ENCODE measurements around the gene AMELX.

The AMELX gene

GRCh38 chrX:11293113-11293512 lies at the start of gene AMELX:
Gene AMELX, plus strand, starts transcription at chrX:11293413. Its CDS starts 1,376 bp downstream, at chrX:11294789.
- no peak for DNase-seq (ENCODE audit: low read depth)

GRCh38 chrX:11244636-11245035 lies 48.6 kb upstream of the AMELX start:
- DNase-seq (ENCODE audit: low read depth): no peak

DNA sequence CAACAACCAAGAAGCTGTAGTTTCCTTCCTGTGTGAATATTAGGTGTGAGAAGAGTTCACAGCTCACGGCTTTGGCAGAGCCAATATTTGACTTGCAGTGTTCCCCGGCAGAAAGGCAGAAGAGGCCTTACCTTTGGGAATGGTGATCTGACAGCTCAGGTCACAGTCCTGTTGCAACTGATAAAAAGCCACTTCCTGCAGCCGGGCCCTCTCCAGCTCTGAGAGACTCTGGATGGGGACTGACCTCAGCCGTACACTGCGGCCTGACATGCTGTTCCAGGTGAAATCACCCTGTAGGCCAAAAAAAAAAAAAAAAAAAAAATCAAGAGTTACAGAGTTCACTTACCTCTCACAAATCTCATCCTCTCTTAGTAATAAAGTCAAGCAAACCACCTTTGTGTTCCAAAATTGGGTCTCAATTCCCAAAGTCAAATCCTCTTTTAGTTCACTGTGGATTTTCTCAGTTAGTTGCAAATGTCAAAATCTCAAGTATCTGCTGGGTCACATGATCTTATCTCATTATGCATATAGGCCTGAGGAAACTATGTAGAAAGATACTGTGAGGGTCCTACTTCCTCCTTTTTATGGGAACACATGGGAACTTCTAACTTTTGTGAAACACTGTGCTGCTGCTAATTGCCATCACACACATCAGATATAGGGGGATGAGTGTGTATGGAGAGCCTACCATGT lies 38.6 kb upstream of the AMELX start:
- DNase-seq (ENCODE audit: low read depth): no peak

GRCh38 chrX:11257290-11257689 lies 35.9 kb upstream of the AMELX start:
- no peak for DNase-seq (ENCODE audit: low read depth)

GRCh38 chrX:11257711-11258110 lies 35.5 kb upstream of the AMELX start:
- DNase-seq (ENCODE audit: low read depth): no peak

DNA sequence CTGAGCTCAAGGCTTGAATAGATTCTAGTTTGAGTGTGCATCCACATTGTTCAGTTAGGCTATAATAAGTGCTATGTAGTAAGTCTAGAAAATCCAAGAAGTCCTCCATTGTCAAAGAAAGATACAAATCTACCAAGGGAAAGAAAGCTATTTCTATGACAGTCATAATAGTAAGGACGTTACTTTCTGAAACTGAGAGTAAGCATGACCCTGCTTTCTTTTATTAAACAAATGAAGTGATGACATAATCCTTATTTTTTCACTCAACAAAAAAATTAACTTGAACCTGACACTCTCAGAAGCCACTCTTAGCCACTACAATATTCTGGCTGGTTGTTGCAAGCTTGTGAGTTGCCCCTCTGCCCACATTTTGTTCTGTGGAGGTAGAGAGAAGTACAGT lies 33.8 kb upstream of the AMELX start:
- no peak for DNase-seq (ENCODE audit: low read depth)

DNA sequence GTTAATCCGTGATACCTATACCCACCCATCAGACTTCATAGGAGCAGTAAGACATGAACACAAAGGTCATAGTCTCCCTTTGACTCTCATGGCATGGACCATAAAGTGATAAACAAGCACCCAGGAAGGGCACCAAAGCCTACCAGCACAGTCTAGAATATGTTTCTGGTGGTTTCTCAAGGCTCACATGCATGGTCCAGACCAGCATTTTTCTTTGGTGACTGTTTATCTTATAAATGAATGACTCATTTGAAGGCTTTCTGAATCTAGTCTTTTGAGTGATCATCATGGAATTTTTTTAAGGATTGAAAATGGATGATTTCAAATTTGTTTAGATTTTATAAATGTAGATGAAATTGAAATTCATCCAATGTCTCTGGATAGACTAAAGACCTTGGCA lies 32.0 kb upstream of the AMELX start:
- no peak for DNase-seq (ENCODE audit: low read depth)

DNA sequence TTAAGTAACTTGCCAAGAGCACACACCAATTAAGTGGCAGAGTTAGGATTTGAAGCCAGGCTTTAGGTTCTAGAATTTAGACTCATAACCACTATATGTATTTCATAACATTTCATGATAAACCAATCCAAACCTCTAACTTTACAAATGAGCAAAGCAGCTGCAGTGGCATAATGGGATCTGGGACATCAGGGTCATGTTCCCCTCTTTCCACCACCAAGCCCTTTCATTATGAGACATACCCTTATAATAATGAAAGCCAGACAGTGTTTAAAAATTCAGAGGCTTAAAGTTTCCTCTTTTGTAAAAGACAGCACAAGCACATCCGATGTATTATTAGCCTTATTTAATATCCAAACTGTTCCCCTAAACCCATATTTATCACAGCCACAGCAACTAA lies 28.3 kb upstream of the AMELX start:
- DNase-seq (ENCODE audit: low read depth): no peak

GRCh38 chrX:11265352-11265751 lies 27.9 kb upstream of the AMELX start:
- DNase-seq (ENCODE audit: low read depth): no peak

DNA sequence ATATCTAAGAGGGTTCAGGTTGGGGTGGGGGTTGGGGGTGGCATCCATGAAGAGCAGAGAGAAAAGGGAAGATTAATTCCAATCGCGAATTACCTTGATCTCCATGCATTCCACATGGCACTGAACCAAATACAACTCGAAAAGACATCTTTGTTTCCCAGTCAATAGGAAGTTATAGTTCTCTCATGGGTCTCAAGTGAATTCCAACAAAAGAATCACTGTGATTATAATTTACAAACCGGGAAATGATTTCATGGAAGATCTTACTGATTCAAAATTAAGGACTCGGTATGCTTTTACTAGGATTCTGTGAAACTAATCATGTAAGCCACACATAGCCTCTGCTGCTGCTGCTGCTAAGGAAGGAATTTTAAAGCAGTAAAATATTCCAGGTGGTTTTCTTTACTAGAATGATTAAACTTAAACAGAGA lies 26.6 kb upstream of the AMELX start:
- no peak for DNase-seq (ENCODE audit: low read depth)

GRCh38 chrX:11267425-11267824 lies 25.8 kb upstream of the AMELX start:
- DNase-seq (ENCODE audit: low read depth): no peak

GRCh38 chrX:11269006-11269405 lies 24.2 kb upstream of the AMELX start:
- DNase-seq (ENCODE audit: low read depth): no peak

GRCh38 chrX:11269996-11270395 lies 23.2 kb upstream of the AMELX start:
- DNase-seq (ENCODE audit: low read depth): no peak

DNA sequence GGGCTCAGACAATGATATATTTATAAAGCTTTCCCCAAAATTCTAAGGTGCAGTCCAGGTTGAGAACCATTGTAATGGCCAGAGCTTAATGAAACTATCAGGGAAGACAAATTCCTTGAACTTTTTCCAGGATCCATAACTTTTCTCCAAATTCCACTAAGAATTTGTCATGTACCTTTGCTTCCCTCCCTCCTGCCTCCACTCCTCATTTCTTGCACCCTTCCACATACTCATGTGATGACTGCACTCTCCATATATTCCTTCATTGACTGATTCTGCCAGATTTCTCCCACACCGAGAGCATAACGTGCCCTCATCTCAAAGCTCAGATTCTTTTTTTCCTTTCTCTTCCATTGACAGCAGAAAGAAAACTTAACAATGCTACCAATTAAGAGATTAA lies 20.9 kb upstream of the AMELX start:
- DNase-seq (ENCODE audit: low read depth): no peak

- DNase-seq (ENCODE audit: low read depth): no peak
These were observed 20.4 kb upstream of the AMELX start for GRCh38 chrX:11272863-11273262.

DNA sequence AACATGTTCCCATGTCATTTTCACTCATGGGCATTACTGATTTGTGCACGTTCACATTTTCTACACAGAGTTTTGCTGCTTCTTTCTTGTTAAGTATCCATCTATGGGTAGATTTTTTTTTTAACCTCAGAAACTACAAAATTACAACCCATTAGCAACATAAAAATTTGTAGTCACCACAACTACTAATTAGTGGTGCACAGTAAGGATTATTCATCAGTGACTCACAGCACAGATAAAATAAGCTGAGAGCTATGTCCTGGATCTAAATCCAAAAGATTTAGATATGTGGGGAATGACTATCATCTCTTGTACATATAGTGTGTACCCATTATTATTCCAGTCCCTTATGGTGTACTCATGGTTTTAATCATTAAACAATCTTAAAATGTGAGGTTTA lies 19.7 kb upstream of the AMELX start:
- DNase-seq (ENCODE audit: low read depth): no peak

- DNase-seq (ENCODE audit: low read depth): no peak
These were observed 11.2 kb upstream of the AMELX start for GRCh38 chrX:11282043-11282442.

- DNase-seq (ENCODE audit: low read depth): no peak
These were observed 7.6 kb upstream of the AMELX start for GRCh38 chrX:11285651-11286050.

- DNase-seq (ENCODE audit: low read depth): no peak
These were observed 5.7 kb upstream of the AMELX start for GRCh38 chrX:11287505-11287904.

DNA sequence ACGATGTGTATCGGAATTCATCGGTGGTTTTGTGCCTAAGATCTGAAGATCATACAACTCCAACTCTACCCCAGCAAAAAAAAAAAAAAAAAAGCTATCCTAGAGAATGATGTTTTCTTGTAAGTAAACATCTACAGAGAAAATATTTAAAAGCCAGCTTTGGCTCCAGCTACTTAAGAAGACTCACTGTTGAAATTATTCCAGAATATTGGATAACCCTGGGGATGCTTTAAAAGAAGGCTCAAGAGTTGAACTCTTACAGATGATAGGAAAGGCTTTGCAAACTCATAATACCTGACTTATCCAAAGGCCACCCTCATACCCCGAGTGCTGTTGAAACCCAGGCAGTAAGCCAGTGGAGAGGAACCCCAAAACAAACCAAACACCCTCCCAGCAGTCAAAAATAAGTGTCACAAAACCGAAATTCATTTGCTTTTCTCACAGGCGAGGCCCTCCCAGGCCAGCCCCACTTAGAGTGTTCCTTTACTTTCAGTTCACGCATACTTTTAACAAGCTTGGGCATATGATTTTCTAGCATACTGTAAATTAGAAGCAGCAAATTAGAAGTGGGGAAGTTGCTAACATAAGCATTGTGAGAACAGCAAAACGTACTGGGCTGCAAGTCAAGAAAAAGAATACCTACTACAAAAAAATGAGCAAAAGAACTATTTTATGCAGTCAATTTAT lies 2.7 kb upstream of the AMELX start:
- DNase-seq (ENCODE audit: low read depth): no peak

GRCh38 chrX:11296051-11296450 lies 2.8 kb downstream of the AMELX start:
- DNase-seq (ENCODE audit: low read depth): no peak

GRCh38 chrX:11298600-11298999 lies 5.4 kb downstream of the AMELX start:
- no peak for DNase-seq (ENCODE audit: low read depth)

DNA sequence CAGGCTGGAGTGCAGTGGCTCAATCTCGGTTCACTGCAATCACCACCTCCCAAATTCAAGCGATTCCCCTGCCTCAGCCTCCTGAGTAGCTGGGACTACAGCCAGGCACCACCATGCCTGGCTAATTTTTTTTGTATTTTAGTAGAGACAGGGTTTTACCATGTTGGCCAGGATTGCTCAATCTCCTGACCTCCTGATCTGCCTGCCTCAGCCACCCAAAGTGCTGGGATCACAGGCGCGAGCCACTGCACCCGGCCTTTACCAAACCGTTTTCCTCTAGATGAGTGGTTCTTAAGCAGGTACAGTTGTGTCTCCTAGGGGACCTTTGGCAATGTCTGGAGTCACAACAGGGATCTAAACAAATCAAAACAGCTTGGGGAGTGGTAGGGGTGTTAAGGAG lies 11.6 kb downstream of the AMELX start:
- no peak for DNase-seq (ENCODE audit: low read depth)

DNA sequence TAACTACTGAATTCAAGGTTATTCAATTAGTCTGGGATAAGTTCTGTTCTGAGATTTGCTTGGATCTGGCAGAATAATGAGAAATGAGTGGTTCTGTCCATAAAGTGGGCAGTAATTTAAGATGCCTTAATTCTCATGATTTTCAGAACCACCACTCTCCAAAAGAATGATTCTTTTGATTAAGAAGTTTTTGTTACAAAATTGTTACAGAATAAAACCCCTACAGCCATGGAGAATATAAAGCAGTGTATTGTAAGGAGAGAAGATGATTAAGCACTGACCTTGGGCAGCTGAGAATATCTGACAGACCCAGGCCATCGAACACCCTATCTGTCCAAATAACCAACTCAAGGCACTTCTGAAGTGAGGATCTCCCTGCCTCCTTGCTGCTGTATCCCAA lies 12.4 kb downstream of the AMELX start:
- DNase-seq (ENCODE audit: low read depth): no peak
